Activated CD4-positive, alpha-beta T cell treated with anti-CD3 and anti-CD28 coated beads, Interleukin-2, amount 50 U/mL, for 1 hour (primary cell): ENCODE measurements around the gene GNG13.

Experiments used
- DNase-seq: peaks from one replicate; pipeline ENCODE4 v3.0.0-alpha.2; 2020

GNG13 gene

GRCh38 chr16:813204-813915 is 12.8 kb upstream of the GNG13 start:
- DNase-seq = peak; percentile 52

- no peak for DNase-seq
Observed at GRCh38 chr16:808085-808386, 7.5 kb upstream of the GNG13 start.

GRCh38 chr16:807347-808084 is 7.0 kb upstream of the GNG13 start:
- peak; percentile 77 for DNase-seq

GRCh38 chr16:805474-805873 is 4.9 kb upstream of the GNG13 start:
- DNase-seq = no peak

GRCh38 chr16:804193-805048 is 3.9 kb upstream of the GNG13 start:
- DNase-seq = no peak

- no peak for DNase-seq
Observed at GRCh38 chr16:803754-804080, 3.2 kb upstream of the GNG13 start.

GRCh38 chr16:802914-803753 is 2.6 kb upstream of the GNG13 start:
- no peak for DNase-seq

- DNase-seq = no peak
Observed at GRCh38 chr16:802461-802860, 1.9 kb upstream of the GNG13 start.

- DNase-seq = no peak
Observed at GRCh38 chr16:801584-802363, 1.2 kb upstream of the GNG13 start.

GRCh38 chr16:800834-801511 is 439 bp upstream of the GNG13 start:
- no peak for DNase-seq

GRCh38 chr16:799111-799947 is 1.2 kb downstream of the GNG13 start:
- no peak for DNase-seq

- DNase-seq = no peak
Observed at GRCh38 chr16:798666-799065, 1.9 kb downstream of the GNG13 start.

- no peak for DNase-seq
Observed at GRCh38 chr16:797686-798085, 2.8 kb downstream of the GNG13 start.

- no peak for DNase-seq
Observed at GRCh38 chr16:797120-797420, 3.5 kb downstream of the GNG13 start.

GRCh38 chr16:796296-797119 is 4.0 kb downstream of the GNG13 start:
- DNase-seq = no peak

- no peak for DNase-seq
Observed at GRCh38 chr16:795580-796229, 4.8 kb downstream of the GNG13 start.

GRCh38 chr16:794853-795466 is 5.6 kb downstream of the GNG13 start:
- DNase-seq = no peak

GRCh38 chr16:794091-794822 is 6.3 kb downstream of the GNG13 start:
- no peak for DNase-seq
